ENCODE data around the gene UBL5.

- no peak for TF ChIP-seq CTCF (IDR thresholded peaks at IDR 0.05)
- no peak for TF ChIP-seq POLR2A (IDR thresholded peaks at IDR 0.05)
Measured at GRCh38 chr19:9806803-9807202, 20.9 kb upstream of the UBL5 start.

Measured in right lobe of liver (tissue), 4 donors.